Fibroblast of lung (primary cell): ENCODE data around the gene LIPT2. TPM values are rescaled to one million over a fixed set of nuclear protein-coding genes. Genes with fewer than 3 reads are reported as not detected.

Experiments
- DNase-seq, 2 donors: peaks; one replicate each; pipeline versions ENCODE4 v3.0.0 to v3.0.0-alpha.2; 2010; ENCODE audit warnings: low read depth in 2 of 2
- H2AFZ ChIP-seq: 2 replicates; pipeline ENCODE4 v1.5.1; 2012; ENCODE audit warnings: low read length, control low read depth, inconsistent platforms
- H3K27ac ChIP-seq: 2 replicates; pipeline ENCODE4 v1.5.1; 2011; ENCODE audit warnings: low read length, control low read depth; ENCODE audit not compliant: insufficient read depth
- H3K27me3 ChIP-seq: 2 replicates; pipeline ENCODE4 v1.5.1; 2011; ENCODE audit warnings: mild to moderate bottlenecking, low read length; ENCODE audit not compliant: control insufficient read depth, insufficient read depth
- H3K36me3 ChIP-seq: 2 replicates; pipeline ENCODE4 v1.5.1; 2011; ENCODE audit warnings: low read length; ENCODE audit not compliant: control insufficient read depth, insufficient read depth
- H3K4me1 ChIP-seq: 2 replicates; pipeline ENCODE4 v1.5.1; 2011; ENCODE audit warnings: low read length; ENCODE audit not compliant: control insufficient read depth, insufficient read depth; ENCODE audit errors: extremely low read depth
- H3K4me2 ChIP-seq: 2 replicates; pipeline ENCODE4 v1.5.1; 2011; ENCODE audit warnings: low read length, control low read depth; ENCODE audit not compliant: insufficient read depth; ENCODE audit errors: extremely low read depth
- H3K4me3 ChIP-seq, 4 experiments: fragments of 200-600 bp in 1 of 4; sonication (generic) in 1 of 4; replicated peaks in 1 of 4; 2 replicates each; pipeline ENCODE4 v1.5.1; 2011 to 2016; ENCODE audit warnings: low read length in 4 of 4, low read depth in 3 of 4, mild to moderate bottlenecking in 3 of 4, control low read depth in 2 of 4, inconsistent platforms in 1 of 4, mixed read lengths in 1 of 4; ENCODE audit not compliant: insufficient read depth in 1 of 4; ENCODE audit errors: control extremely low read depth in 1 of 4
- H3K79me2 ChIP-seq: 2 replicates; pipeline ENCODE4 v1.5.1; 2012; ENCODE audit warnings: mild to moderate bottlenecking, low read length, inconsistent platforms; ENCODE audit not compliant: control insufficient read depth, insufficient read depth
- H3K9ac ChIP-seq: 2 replicates; pipeline ENCODE4 v1.5.1; 2011; ENCODE audit warnings: mild to moderate bottlenecking, low read length, control low read depth; ENCODE audit not compliant: insufficient read depth
- H3K9me3 ChIP-seq: 2 replicates; pipeline ENCODE4 v1.5.1; 2012; ENCODE audit warnings: low read depth, low read length; ENCODE audit not compliant: control insufficient read depth, insufficient read depth
- H4K20me1 ChIP-seq: 2 replicates; pipeline ENCODE4 v1.5.1; 2011; ENCODE audit warnings: low read length; ENCODE audit not compliant: control insufficient read depth, insufficient read depth; ENCODE audit errors: extremely low read depth
- EZH2 ChIP-seq: IDR thresholded peaks from 2 replicates; pipeline ENCODE4 v1.5.1; 2012; ENCODE audit warnings: low read length, control low read depth, mild to moderate bottlenecking; ENCODE audit errors: missing control alignments
- polyA plus RNA-seq, 2 donors: library from polyadenylated mRNA; depleted of rRNA in 1 of 2; stranded (reverse) in 1 of 2; unstranded in 1 of 2; fragments of >200 nt; gene quantifications; 2 replicates each; pipeline ENCODE4 v1.2.1, GENCODE V29; 2011 to 2012; ENCODE audit warnings: missing spikeins in 1 of 2
- total RNA-seq: library from RNA; depleted of rRNA; stranded (reverse); fragments of >200 nt; gene quantifications from 2 replicates; pipeline ENCODE4 v1.2.1, GENCODE V29; 2014
- TF ChIP-seq, protein P1 (sequence below), 2 donors: IDR thresholded peaks in 1 of 2; conservative IDR thresholded peaks in 1 of 2; 1 replicate in 1 of 2; 2 replicates in 1 of 2; pipeline ENCODE4 v1.5.1; 2011 to 2012; ENCODE audit warnings: low read length in 2 of 2, control low read depth in 1 of 2, inconsistent platforms in 1 of 2, low read depth in 1 of 2, mild to moderate bottlenecking in 1 of 2

Gene LIPT2
- total and polyA plus RNA-seq, 2 donors (not counting 1 experiment from before 2014, with no cell fraction given): 1.8 to 2.8 TPM

- Histone ChIP-seq H3K9me3 (no peaks in the 10 kb centered on the region), H3K36me3 (no peaks in the 10 kb centered on the region), H3K4me1 (no peaks in the 10 kb centered on the region), H2AFZ (no peak overlapping the region), H3K79me2 (no peaks in the 10 kb centered on the region), H3K4me2 (no peak overlapping the region), H4K20me1 (no peaks in the 10 kb centered on the region), H3K27me3 (no peaks in the 10 kb centered on the region), H3K27ac (no peak overlapping the region), H3K4me3 (no peak overlapping the region), H3K9ac (no peak overlapping the region)
- no peak for DNase-seq
- no peak for TF ChIP-seq EZH2
These were observed 12.7 kb downstream of the LIPT2 start for GRCh38 chr11:74480688-74481417.

- TF ChIP-seq EZH2: no peak
- TF ChIP-seq, protein P1, sequence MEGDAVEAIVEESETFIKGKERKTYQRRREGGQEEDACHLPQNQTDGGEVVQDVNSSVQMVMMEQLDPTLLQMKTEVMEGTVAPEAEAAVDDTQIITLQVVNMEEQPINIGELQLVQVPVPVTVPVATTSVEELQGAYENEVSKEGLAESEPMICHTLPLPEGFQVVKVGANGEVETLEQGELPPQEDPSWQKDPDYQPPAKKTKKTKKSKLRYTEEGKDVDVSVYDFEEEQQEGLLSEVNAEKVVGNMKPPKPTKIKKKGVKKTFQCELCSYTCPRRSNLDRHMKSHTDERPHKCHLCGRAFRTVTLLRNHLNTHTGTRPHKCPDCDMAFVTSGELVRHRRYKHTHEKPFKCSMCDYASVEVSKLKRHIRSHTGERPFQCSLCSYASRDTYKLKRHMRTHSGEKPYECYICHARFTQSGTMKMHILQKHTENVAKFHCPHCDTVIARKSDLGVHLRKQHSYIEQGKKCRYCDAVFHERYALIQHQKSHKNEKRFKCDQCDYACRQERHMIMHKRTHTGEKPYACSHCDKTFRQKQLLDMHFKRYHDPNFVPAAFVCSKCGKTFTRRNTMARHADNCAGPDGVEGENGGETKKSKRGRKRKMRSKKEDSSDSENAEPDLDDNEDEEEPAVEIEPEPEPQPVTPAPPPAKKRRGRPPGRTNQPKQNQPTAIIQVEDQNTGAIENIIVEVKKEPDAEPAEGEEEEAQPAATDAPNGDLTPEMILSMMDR (conservative IDR thresholded peaks at IDR 0.05 in 1 of 2, IDR thresholded peaks at IDR 0.05 in 1 of 2; ENCODE audit: low read depth in 1 of 2, low read length in 2 of 2): no peak
- Histone ChIP-seq H3K9ac (no peak overlapping the region), H2AFZ (no peak overlapping the region), H3K4me1 (no peaks in the 10 kb centered on the region), H3K36me3 (no peaks in the 10 kb centered on the region), H3K79me2 (no peaks in the 10 kb centered on the region), H3K27ac (no peak overlapping the region), H3K27me3 (no peaks in the 10 kb centered on the region), H4K20me1 (no peaks in the 10 kb centered on the region), H3K4me3 (no peak overlapping the region), H3K4me2 (no peak overlapping the region), H3K9me3 (no peaks in the 10 kb centered on the region)
- DNase-seq: no peak
These were observed 13.8 kb downstream of the LIPT2 start for GRCh38 chr11:74479732-74480123.

DNA sequence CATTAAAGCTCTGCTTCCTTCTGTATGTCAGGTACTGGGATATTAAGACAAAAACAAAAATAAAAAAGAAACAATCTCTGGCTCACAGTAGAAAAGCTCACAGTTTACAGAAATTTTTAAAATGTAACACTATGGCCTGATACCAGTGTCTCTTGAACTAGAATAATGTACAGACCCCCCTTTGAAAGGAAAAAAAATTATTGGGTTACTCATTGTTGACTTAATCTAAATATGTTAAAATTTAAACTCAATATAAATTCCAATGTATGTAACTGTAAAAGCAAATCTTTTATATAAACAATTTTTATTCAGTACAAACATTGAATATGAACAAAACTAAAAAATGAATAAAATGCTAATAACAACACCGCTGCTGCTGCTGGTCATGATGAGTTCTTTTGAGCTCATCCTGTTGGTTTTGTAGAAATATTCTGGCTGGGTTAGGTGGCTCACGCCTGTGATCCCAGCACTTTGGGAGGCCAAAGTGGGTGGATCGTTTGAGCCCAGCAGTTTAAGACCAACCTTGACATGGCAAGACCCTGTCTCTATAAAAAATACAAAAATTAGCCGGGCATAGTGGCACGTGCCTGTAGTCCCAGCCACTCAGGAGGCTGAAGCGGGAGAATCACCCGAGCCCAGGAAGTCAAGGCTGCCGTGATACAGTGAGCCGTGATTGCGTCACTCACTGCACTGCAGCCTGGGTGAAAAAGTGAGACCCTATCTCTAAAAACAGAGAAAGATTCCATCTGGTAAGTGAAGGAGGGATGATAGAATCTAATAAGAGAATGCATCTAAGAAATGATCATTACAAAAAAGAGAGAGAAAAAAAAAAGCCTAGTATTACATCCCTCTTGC lies 14.4 kb downstream of the LIPT2 start:
- Histone ChIP-seq H3K4me3 (no peak overlapping the region), H3K4me1 (no peaks in the 10 kb centered on the region), H3K4me2 (no peak overlapping the region), H3K36me3 (no peaks in the 10 kb centered on the region), H3K9ac (no peak overlapping the region), H2AFZ (no peak overlapping the region), H3K79me2 (no peaks in the 10 kb centered on the region), H4K20me1 (no peaks in the 10 kb centered on the region), H3K9me3 (no peaks in the 10 kb centered on the region), H3K27ac (no peak overlapping the region), H3K27me3 (no peaks in the 10 kb centered on the region)
- DNase-seq: no peak
- no peak for TF ChIP-seq EZH2
- TF ChIP-seq, protein P1 (conservative IDR thresholded peaks at IDR 0.05 in 1 of 2, IDR thresholded peaks at IDR 0.05 in 1 of 2; ENCODE audit: low read depth in 1 of 2, low read length in 2 of 2): no peak
